22Rv1 (cell line): ENCODE data around the gene NCAM2.

Experiments used
- H3K27ac ChIP-seq: fragments of 450-650 bp; 2 replicates; pipeline ENCODE4 v1.5.1; 2017
- ZFX ChIP-seq: fragments of 450-650 bp; IDR thresholded peaks from 2 replicates; pipeline ENCODE4 v1.6.1; 2017; ENCODE audit warnings: antibody characterized with exemption, borderline replicate concordance
- TF ChIP-seq, protein P1 (sequence below): fragments of 450-650 bp; IDR thresholded peaks from 2 replicates; pipeline ENCODE4 v1.5.1; 2017; ENCODE audit warnings: mild to moderate bottlenecking

NCAM2 gene

DNA sequence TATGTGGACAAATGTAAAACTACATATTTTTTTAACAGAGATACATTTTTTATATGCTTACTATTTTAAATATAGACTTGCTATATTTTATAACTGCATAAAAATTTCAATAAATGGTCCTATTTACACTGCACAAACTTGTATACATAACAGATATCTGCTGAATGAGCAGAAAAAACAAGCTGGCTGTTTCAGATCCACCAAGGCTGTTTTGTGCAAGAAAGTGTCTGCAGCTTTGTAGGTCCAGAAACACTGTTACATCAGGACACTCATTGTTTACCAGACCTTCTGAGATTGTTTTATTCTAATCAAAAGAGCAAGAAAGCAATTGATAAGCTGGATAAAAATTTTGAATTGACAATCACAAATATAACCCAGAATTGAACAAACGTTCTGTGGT, 99.3 kb downstream of the NCAM2 start:
- no peak for TF ChIP-seq ZFX
- TF ChIP-seq, protein P1, sequence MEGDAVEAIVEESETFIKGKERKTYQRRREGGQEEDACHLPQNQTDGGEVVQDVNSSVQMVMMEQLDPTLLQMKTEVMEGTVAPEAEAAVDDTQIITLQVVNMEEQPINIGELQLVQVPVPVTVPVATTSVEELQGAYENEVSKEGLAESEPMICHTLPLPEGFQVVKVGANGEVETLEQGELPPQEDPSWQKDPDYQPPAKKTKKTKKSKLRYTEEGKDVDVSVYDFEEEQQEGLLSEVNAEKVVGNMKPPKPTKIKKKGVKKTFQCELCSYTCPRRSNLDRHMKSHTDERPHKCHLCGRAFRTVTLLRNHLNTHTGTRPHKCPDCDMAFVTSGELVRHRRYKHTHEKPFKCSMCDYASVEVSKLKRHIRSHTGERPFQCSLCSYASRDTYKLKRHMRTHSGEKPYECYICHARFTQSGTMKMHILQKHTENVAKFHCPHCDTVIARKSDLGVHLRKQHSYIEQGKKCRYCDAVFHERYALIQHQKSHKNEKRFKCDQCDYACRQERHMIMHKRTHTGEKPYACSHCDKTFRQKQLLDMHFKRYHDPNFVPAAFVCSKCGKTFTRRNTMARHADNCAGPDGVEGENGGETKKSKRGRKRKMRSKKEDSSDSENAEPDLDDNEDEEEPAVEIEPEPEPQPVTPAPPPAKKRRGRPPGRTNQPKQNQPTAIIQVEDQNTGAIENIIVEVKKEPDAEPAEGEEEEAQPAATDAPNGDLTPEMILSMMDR, result no peak

DNA sequence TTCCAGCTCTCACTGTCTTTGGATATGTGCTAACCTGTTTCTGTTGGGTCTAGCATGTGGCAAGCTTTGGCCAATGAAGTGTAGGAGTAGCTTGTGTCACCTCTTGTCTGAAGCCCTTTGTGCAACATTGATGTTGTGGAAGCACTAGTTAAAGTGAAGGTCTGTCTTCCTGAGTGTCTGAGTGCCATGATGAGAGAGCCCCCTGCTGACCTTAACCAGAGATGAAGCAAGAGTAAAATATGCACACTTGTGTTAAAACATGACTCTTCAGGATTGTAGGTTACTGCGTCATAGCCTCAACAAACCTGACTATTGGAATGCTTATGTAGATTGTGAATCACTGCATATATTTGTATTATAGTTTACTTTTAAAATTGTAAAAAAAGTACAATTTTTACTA, 103.7 kb downstream of the NCAM2 start:
- TF ChIP-seq, protein P1, result peak; percentile 57
- TF ChIP-seq ZFX, result no peak
- H3K27ac ChIP-seq, result no peak overlapping the region

More for the DNA sequence above, 99.3 kb downstream of the NCAM2 start:
- no peak overlapping the region for H3K27ac ChIP-seq

DNA sequence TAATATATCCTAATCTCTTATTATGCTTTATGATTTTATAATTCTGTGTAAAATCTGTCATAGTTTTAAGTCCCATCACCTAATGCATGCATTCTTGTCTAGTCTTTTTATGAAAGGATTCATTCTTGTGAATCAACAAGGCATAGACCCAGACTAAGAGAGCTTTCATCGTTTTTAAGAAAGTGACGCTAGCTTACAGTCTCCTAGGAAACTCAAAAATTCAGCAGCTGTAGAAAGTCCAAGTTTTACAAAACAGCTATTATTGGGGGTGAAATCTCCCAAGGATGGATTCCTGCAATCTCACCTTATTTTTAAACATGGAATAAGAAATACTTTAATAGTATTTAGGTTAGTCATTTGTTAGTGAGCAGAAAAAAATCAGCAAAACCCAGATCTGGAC, 104.7 kb downstream of the NCAM2 start:
- H3K27ac ChIP-seq, result no peak overlapping the region
- TF ChIP-seq, protein P1, result no peak
- TF ChIP-seq ZFX, result no peak

DNA sequence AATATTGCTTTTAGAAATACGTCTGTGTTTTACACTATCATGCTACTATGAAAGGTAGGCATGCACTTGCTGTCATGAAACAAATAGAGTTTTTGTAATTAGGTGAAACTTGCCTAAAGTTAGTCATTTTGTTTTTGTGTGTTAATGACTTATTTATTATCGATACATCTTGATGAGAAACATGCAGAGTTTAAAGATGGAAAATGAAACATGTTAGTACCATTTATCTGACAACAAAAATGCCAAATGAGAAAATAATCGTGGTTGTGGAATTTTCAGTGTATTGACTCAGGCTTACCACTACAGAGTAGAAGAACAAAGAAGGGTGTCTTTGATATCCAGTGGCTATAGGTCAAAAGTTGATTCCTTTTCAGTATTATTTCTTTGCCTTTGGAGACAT, 105.5 kb downstream of the NCAM2 start:
- H3K27ac ChIP-seq, result no peak overlapping the region
- TF ChIP-seq ZFX, result no peak
- TF ChIP-seq, protein P1, result no peak

DNA sequence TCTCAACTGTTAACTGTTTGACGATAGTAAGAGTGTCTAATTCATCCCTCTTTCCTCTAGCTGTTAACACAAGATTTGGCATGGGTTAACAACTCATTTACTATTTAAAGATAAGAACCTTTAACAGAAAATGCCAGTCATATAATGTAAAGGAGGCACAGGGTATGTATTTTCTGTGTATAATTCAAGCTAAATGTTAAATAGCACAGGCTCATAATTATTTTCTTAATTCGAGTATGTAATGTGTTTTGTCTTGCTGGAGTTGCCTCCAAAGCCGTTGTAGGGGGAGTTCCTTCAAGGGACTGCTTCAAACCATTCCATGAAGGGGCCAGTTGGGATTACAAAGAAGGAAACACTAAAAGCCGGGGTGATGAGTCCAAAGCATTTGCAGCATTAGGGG, 111.5 kb downstream of the NCAM2 start:
- TF ChIP-seq, protein P1, result no peak
- TF ChIP-seq ZFX, result no peak
- H3K27ac ChIP-seq, result no peak overlapping the region

DNA sequence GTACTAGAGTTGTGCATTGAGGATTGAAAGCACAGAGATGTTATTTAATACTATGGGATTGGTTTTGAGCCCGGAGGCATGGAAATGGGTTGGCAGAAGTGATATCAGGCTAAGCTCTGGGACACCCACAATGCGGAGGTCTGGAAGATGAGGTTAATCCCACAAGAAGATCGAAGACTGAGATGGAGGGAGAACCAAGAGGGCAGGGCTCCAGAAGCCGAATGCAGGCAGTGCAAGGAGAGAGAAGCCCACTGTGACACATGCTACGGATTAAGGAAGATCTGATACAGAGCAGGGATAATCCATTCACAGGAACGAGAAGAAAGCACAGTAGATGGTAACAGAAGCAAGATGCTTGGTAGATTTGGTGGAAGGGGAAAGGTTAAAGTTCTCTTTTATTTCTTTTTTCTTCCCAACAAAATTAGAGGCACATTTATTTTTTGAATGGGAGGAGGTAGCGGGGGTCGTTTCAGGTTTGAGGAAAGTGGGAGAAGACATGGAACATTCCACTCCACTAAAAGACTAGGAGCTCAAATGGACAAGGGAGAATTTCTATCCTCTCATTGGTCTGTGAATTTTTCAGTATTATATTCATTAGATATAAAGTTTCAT, 113.2 kb downstream of the NCAM2 start:
- TF ChIP-seq ZFX, result no peak
- TF ChIP-seq, protein P1, result no peak
- no peak overlapping the region for H3K27ac ChIP-seq

DNA sequence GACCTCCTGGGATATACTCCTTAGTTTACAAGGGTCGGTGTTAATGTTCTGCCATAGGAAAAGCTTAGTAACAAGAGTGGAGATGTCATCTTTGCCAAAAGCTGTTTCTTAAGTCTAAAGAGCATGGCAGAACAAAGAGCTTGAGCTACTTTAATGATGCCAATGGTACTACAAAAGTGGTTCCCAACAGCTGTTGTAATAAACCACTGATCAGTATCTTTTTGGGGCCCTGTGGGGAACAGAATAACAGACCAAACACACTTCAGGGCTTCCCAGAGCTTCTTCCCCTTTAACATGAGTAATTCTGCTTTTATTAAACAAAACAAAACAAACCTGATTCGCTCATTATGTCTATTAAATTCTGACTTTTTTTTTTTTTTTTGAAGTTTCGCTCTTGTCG, 116.3 kb downstream of the NCAM2 start:
- H3K27ac ChIP-seq, result no peak overlapping the region
- TF ChIP-seq, protein P1, result no peak
- TF ChIP-seq ZFX, result no peak
